B cell (primary cell): Measurements from ENCODE around the gene TRAFD1. TPM values are rescaled to one million over a fixed set of nuclear protein-coding genes. Genes with fewer than 3 reads are reported as not detected.
A peak's percentile ranks its signal among the peaks of the same experiment; 100 is the strongest.

Experiments
- ATAC-seq: fragments of 200-7000 bp; cut with Tn5 transposase; one replicate; pipeline ENCODE4 v1.10.0; 2021; ENCODE audit warnings: low read depth, mild to moderate bottlenecking, moderate number of reproducible peaks, moderate library complexity
- CTCF ChIA-PET: fragments of 350-600 bp; sonication (Branson Sonifier 250); formaldehyde crosslinking; loops from one replicate; lab custom pipeline; 2021; ENCODE audit warnings: antibody characterized with exemption, inconsistent platforms; lab: Charles Lee
- POLR2A ChIA-PET: fragments of 350-600 bp; sonication (Branson Sonifier 250); formaldehyde crosslinking; loops from one replicate; lab custom pipeline; 2021; ENCODE audit warnings: antibody characterized with exemption; lab: Charles Lee
- DNase-seq: peaks from one replicate; pipeline ENCODE4 v3.0.0; 2013
- H2AFZ ChIP-seq: 2 replicates; pipeline ENCODE4 v1.6.1; 2012; ENCODE audit warnings: mild to moderate bottlenecking, low read depth, low read length; ENCODE audit not compliant: insufficient read depth, poor library complexity, severe bottlenecking
- H3K27ac ChIP-seq, 2 donors: 1 replicate in 1 of 2; 2 replicates in 1 of 2; pipeline ENCODE4 v1.5.1; 2012 to 2013; ENCODE audit warnings: low read length in 2 of 2, mild to moderate bottlenecking in 2 of 2, moderate library complexity in 1 of 2
- H3K27me3 ChIP-seq, 4 experiments: fragments of 200-600 bp in 1 of 4; sonication (generic) in 1 of 4; replicated peaks in 1 of 4; 1 replicate in 2 of 4; 2 replicates in 2 of 4; pipeline versions ENCODE4 v1.6.1 to v1.7.0; 2013 to 2016; ENCODE audit warnings: low read length in 3 of 4, mild to moderate bottlenecking in 2 of 4, mixed read lengths in 1 of 4, moderate library complexity in 1 of 4; ENCODE audit not compliant: insufficient read depth in 4 of 4, control insufficient read depth in 3 of 4; ENCODE audit errors: control extremely low read depth in 1 of 4
- H3K36me3 ChIP-seq, 2 experiments: replicated peaks in 1 of 2; 1 replicate in 1 of 2; 2 replicates in 1 of 2; pipeline versions ENCODE4 v1.6.1 to v1.7.1; 2013; ENCODE audit warnings: low read length in 1 of 2; ENCODE audit not compliant: insufficient read depth in 2 of 2, control insufficient read depth in 1 of 2; ENCODE audit errors: control extremely low read depth in 1 of 2, extremely low read depth in 1 of 2
- H3K4me1 ChIP-seq, 2 donors: fragments of 200-600 bp in 1 of 2; sonication (generic) in 1 of 2; 1 replicate in 1 of 2; 2 replicates in 1 of 2; pipeline versions ENCODE4 v1.5.1 to v1.6.1; 2013 to 2017; ENCODE audit warnings: low read length in 2 of 2; ENCODE audit not compliant: control insufficient read depth in 2 of 2, insufficient read depth in 2 of 2
- H3K4me2 ChIP-seq: replicated peaks from 2 replicates; pipeline ENCODE3; 2012; ENCODE audit warnings: mild to moderate bottlenecking, low read depth, low read length; ENCODE audit not compliant: poor library complexity, severe bottlenecking
- H3K4me3 ChIP-seq, 5 experiments: fragments of 200-600 bp in 1 of 5; sonication (generic) in 1 of 5; 1 replicate in 3 of 5; 2 replicates in 2 of 5; pipeline versions ENCODE4 v1.5.1 to v1.7.0; 2011 to 2016; ENCODE audit warnings: low read length in 4 of 5, mild to moderate bottlenecking in 4 of 5, low read depth in 2 of 5, control low read depth in 1 of 5, moderate library complexity in 1 of 5; ENCODE audit not compliant: insufficient read depth in 1 of 5; ENCODE audit errors: control extremely low read depth in 1 of 5, extremely low read depth in 1 of 5
- H3K79me2 ChIP-seq: fragments of 200-600 bp; sonication (generic); one replicate; pipeline ENCODE4 v1.6.0; 2016; ENCODE audit warnings: low read length; ENCODE audit not compliant: control insufficient read depth, insufficient read depth
- H3K9ac ChIP-seq: fragments of 200-600 bp; sonication (generic); 2 replicates; pipeline ENCODE4 v1.6.1; 2017; ENCODE audit warnings: mild to moderate bottlenecking, low read length, moderate library complexity
- H3K9me3 ChIP-seq, 3 donors: one replicate each; pipeline versions ENCODE4 v1.6.1 to v1.7.1; 2013; ENCODE audit warnings: low read length in 2 of 3; ENCODE audit not compliant: control insufficient read depth in 2 of 3, insufficient read depth in 1 of 3; ENCODE audit errors: control extremely low read depth in 1 of 3
- H4K20me1 ChIP-seq: 2 replicates; pipeline ENCODE4 v1.6.0; 2012; ENCODE audit warnings: mild to moderate bottlenecking, low read length; ENCODE audit not compliant: insufficient read depth, control insufficient read depth, poor library complexity, severe bottlenecking
- H3K27ac Mint-ChIP-seq: one replicate; pipeline ENCODE4 v1.8.0; 2021; ENCODE audit warnings: mixed read lengths
- H3K27me3 Mint-ChIP-seq: one replicate; pipeline ENCODE4 v1.8.0; 2021; ENCODE audit warnings: mixed read lengths
- H3K4me1 Mint-ChIP-seq: one replicate; pipeline ENCODE4 v1.8.0; 2021; ENCODE audit warnings: mixed read lengths
- H3K4me3 Mint-ChIP-seq: one replicate; pipeline ENCODE4 v1.8.0; 2021; ENCODE audit warnings: mixed read lengths
- H3K9me3 Mint-ChIP-seq: one replicate; pipeline ENCODE4 v1.8.0; 2022; ENCODE audit warnings: mixed read lengths; ENCODE audit not compliant: insufficient read depth
- EZH2 ChIP-seq: IDR thresholded peaks from 2 replicates; pipeline ENCODE4 v1.6.1; 2012; ENCODE audit warnings: borderline replicate concordance, low read depth, mild to moderate bottlenecking, moderate library complexity, low read length; ENCODE audit not compliant: insufficient read depth, poor library complexity, severe bottlenecking
- WGBS: methylation state at CpG from one replicate; pipeline ENCODE4 v1.1.5; 2013; ENCODE audit warnings: missing lambda C conversion rate; ENCODE audit not compliant: insufficient coverage; 5-methylcytosine and 5-hydroxymethylcytosine counted together
- intact Hi-C: fragments of 100-400 bp; cut with micrococcal nuclease; formaldehyde crosslinking; loops from one replicate; pipeline ENCODE4 v1.10.0; 2022
- polyA plus RNA-seq: library from polyadenylated mRNA; depleted of rRNA; stranded (reverse); fragments of >200 nt; gene quantifications from 2 replicates; pipeline ENCODE4 v1.2.3, GENCODE V29; 2012
- total RNA-seq, 2 donors: library from RNA; stranded (reverse); fragments of 120-200 nt in 1 of 2; gene quantifications; 1 replicate in 1 of 2; 2 replicates in 1 of 2; pipeline versions ENCODE4 v1.2.3 to v1.2.4, GENCODE V29; 2013 to 2022
- TF ChIP-seq, protein P1 (sequence below): fragments of 200-600 bp; IDR thresholded peaks from one replicate; pipeline ENCODE4 v1.8.0; 2022; ENCODE audit warnings: antibody characterized with exemption, mild to moderate bottlenecking

The TRAFD1 gene
- total and polyA plus RNA-seq, 2 donors (not counting 1 experiment from before 2014, with no cell fraction given) = 30.9 to 37.7 TPM

DNA sequence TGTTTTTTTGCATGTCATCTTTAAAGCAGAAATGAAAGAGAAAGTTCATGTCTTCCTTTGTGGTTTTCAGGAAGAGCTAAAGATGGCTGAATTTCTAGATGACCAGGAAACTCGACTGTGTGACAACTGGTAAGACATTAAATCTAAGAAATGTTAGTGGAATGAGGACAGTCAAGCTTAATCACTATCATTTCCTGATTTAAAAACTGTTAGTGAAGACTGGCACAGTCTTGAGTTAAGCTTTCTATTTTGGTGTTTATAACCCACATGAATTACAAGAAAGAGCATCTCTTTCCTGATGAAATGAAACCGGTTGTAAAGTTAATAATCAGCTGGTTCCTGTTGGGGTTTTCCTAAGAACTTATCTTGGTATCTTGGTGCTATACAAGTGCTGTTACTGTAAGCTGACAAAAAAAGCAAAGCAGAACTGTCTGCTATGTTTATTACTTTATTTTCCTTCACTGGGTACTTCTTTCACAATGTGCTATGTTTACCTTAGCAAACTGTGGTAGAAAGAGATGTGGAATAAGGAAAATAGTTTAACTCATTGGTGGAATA, 5.2 kb downstream of the TRAFD1 start:
- Histone ChIP-seq H3K4me1 (peaks cover 49 to 51% of the 10 kb centered on the region in 2 donors), H3K4me2 (peak overlapping the region; percentile 71), H4K20me1 (peaks cover 7% of the 10 kb centered on the region), H3K79me2 (peaks cover 74% of the 10 kb centered on the region), H3K27me3 (no peaks in the 10 kb centered on the region), H2AFZ (peak overlapping the region; percentile 60), H3K9ac (peak overlapping the region; percentile 48), H3K9me3 (no peaks in the 10 kb centered on the region), H3K4me3 (peak overlapping the region in 4 of 5 experiments; percentile 27 to 60 (median 52)), H3K36me3 (peaks cover 4 to 27% of the 10 kb centered on the region in 2 experiments), H3K27ac (peak overlapping the region; percentile 60 to 81)
- Mint-ChIP-seq H3K27ac (peak overlapping the region; percentile 84), H3K4me1 (peaks cover 58% of the 10 kb centered on the region), H3K27me3 (no peaks in the 10 kb centered on the region), H3K4me3 (peak overlapping the region; percentile 78), H3K9me3 (no peaks in the 10 kb centered on the region)
- intact Hi-C loops = loop anchor here (1.0 kb wide), 1 partner anchor 21 kb away; no protein-coding TSS in a partner anchor
- ChIA-PET POLR2A (interaction anchor here (0.6 to 1.1 kb wide), 2 partner anchors 12 to 117 kb away, joined by 3 to 6 read pairs; partner anchors contain the start of genes ERP29 and TMEM116), CTCF (interaction anchor here (0.8 to 2.0 kb wide), 3 partner anchors 29 to 256 kb away, joined by 3 to 4 read pairs (median 3); no protein-coding TSS in a partner anchor)
- WGBS = 0% methylated on average over 1 of the region's 2 CpGs
- TF ChIP-seq, protein P1, sequence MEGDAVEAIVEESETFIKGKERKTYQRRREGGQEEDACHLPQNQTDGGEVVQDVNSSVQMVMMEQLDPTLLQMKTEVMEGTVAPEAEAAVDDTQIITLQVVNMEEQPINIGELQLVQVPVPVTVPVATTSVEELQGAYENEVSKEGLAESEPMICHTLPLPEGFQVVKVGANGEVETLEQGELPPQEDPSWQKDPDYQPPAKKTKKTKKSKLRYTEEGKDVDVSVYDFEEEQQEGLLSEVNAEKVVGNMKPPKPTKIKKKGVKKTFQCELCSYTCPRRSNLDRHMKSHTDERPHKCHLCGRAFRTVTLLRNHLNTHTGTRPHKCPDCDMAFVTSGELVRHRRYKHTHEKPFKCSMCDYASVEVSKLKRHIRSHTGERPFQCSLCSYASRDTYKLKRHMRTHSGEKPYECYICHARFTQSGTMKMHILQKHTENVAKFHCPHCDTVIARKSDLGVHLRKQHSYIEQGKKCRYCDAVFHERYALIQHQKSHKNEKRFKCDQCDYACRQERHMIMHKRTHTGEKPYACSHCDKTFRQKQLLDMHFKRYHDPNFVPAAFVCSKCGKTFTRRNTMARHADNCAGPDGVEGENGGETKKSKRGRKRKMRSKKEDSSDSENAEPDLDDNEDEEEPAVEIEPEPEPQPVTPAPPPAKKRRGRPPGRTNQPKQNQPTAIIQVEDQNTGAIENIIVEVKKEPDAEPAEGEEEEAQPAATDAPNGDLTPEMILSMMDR = no peak
- no peak for TF ChIP-seq EZH2
- ATAC-seq (peak; percentile 62), DNase-seq (peak; percentile 78)

DNA sequence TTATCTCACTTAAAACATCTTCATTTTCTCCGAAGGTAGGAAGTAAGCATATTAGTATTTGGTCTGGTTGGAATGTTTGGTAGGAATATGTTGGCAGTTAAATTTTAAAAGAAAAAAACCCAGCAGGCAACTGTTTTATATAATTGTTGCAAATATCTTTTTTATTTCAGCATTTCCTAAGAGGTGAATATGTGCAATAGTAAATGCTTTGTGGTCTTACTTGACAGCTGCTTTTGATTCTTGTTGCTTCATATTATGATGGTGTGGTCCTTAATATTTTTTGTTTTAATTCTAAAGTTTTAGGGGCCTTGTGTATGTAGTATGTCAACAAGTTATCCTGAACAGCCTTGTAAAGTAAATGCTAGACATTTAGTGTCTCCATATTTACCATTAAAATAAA, 6.3 kb downstream of the TRAFD1 start:
- Histone ChIP-seq H3K36me3 (peaks cover 4 to 30% of the 10 kb centered on the region in 2 experiments), H2AFZ (no peak overlapping the region), H3K27me3 (no peaks in the 10 kb centered on the region), H3K9ac (no peak overlapping the region), H3K79me2 (peaks cover 74% of the 10 kb centered on the region), H3K4me1 (peaks cover 43 to 46% of the 10 kb centered on the region in 2 donors), H3K4me3 (no peak overlapping the region), H4K20me1 (no peaks in the 10 kb centered on the region), H3K27ac (peak overlapping the region; percentile 60 to 81), H3K4me2 (peak overlapping the region; percentile 71), H3K9me3 (no peaks in the 10 kb centered on the region)
- peaks cover 52% of the 10 kb centered on the region for H3K4me1 Mint-ChIP-seq
- DNase-seq (no peak), ATAC-seq (no peak)
- POLR2A ChIA-PET = no interaction called here
- WGBS = no CpG with 5 or more reads among the region's 1 CpG
- CTCF ChIA-PET = interaction anchor here (0.6 to 2.0 kb wide), 3 partner anchors 22 to 291 kb away, joined by 3 to 4 read pairs (median 3); no protein-coding TSS in a partner anchor
- intact Hi-C loops = no loop called here
- no peaks in the 10 kb centered on the region for H3K9me3 Mint-ChIP-seq
- peak overlapping the region; percentile 54 for H3K27ac Mint-ChIP-seq
- no peaks in the 10 kb centered on the region for H3K27me3 Mint-ChIP-seq
- TF ChIP-seq, protein P1 = no peak
- no peak for TF ChIP-seq EZH2
- peak overlapping the region; percentile 15 for H3K4me3 Mint-ChIP-seq
